Coronary artery (tissue), 2 donors: ENCODE data around the gene EIF4EBP3.
"Not testable (repeated sequence)": the region's sequence is repeated elsewhere in the genome, so short reads cannot be mapped to it uniquely, and the experiment has no call there.

Experiments used
- DNase-seq: peaks from one replicate; pipeline ENCODE4 v3.0.0-alpha.2; 2017; ENCODE audit warnings: low spot score
- H3K27ac ChIP-seq, 2 donors: fragments of 200-600 bp; sonication (generic); one replicate each; pipeline ENCODE4 v1.5.1; 2016 to 2019
- H3K4me3 ChIP-seq: fragments of 200-600 bp; sonication (generic); 2 replicates; pipeline ENCODE4 v1.5.1; 2016; ENCODE audit warnings: mild to moderate bottlenecking, moderate library complexity
- CTCF ChIP-seq: fragments of 200-600 bp; sonication (generic); IDR thresholded peaks from one replicate; pipeline ENCODE4 v1.5.1; 2019; ENCODE audit warnings: antibody characterized with exemption

Gene EIF4EBP3

GRCh38 chr5:140574165-140574564 lies 26.7 kb downstream of the EIF4EBP3 start:
- Histone ChIP-seq H3K4me3 (no peak overlapping the region), H3K27ac (peak overlapping the region in 1 of 2 donors; percentile 33)
- no peak for DNase-seq
- no peak for TF ChIP-seq CTCF

- Histone ChIP-seq H3K27ac (no peak overlapping the region), H3K4me3 (no peak overlapping the region)
- DNase-seq: no peak
- no peak for TF ChIP-seq CTCF
Observed at GRCh38 chr5:140575309-140575708, 27.8 kb downstream of the EIF4EBP3 start.

DNA sequence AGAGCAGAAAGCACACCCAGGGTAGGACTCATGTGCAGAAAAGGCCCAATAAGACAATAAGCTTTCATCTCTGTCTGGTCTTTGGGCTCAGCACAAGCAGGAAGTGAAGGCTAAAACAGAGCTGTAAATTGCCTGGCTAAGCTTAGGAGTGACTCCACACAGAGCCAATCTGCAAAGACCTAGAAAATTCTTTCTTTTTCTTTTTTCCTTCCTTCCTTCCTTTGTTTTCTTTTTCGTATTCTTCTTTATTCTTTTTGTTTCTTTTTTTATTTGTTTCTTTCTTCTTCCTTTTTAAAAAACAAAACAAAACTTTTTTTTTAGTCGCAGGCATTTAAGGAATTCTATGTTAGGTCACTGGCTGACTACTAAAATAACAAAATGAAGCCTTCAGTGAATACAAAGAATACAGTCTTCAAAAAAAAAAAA lies 29.3 kb downstream of the EIF4EBP3 start:
- H3K27ac ChIP-seq: peak overlapping the region in 1 of 2 donors; percentile 45
- no peak overlapping the region for H3K4me3 ChIP-seq
- TF ChIP-seq CTCF: no peak
- DNase-seq: no peak

GRCh38 chr5:140579188-140579747 lies 31.8 kb downstream of the EIF4EBP3 start:
- not testable (repeated sequence) for H3K27ac ChIP-seq, H3K4me3 ChIP-seq, DNase-seq

DNA sequence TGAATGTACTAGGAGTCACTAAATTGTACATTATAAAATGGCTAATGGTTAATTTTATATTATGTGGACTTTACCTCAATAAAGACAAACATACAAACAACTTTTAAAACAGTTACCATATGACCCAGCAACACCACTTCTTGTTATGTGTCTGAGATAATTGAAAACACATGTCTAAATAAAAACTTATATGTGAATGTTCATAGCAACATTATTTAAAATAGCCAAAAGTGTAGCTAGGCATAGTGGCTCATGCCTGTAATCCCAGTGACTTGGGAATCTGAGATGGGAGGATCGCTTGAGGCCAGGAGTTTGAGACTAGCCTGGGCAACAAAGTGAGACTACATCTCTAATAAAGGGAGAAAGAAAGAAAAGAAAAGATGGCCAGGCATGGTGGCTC lies 40.0 kb downstream of the EIF4EBP3 start:
- TF ChIP-seq CTCF: no peak
- Histone ChIP-seq H3K4me3 (no peak overlapping the region), H3K27ac (no peak overlapping the region)
- no peak for DNase-seq

DNA sequence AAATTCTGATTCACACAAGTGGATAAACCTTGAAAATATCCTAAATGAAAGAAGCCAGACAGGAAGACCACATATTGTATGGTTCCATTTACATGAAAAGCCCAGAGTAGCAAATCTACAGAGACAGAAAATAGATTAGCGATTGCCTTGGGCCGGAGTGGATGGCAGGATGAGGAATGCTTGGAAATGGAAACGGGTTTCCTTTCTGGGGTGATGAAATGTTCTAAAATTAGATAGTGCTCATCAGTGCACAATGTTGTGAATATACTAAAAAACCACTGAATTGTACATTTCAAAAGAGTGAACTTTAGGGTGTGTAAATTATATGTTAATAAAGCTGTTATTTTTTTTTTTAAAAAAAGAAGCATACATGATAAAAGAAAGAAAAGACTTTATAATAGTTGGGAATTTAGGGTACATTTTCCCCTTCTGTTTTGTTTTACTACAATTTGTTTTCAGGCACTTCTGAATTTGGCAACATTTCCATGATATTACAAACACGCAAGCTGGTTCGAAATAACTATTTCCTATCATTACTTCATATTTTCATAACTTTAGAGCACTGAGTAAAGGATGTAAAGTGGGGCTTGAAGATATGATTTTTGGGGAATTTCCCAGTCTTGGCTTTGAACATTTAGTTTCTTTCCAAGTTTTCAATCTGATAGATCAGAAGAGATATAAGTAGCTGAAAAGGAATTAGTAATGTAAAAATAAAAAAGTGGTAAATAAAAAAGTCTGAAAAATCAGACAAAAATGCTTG lies 41.0 kb downstream of the EIF4EBP3 start:
- TF ChIP-seq CTCF: no peak
- H3K27ac ChIP-seq: peak overlapping the region in 1 of 2 donors; percentile 40
- no peak for DNase-seq
- H3K4me3 ChIP-seq: no peak overlapping the region

- DNase-seq: no peak
- H3K4me3 ChIP-seq: peak overlapping the region; percentile 33
- no peak for TF ChIP-seq CTCF
- peak overlapping the region in 1 of 2 donors; percentile 72 for H3K27ac ChIP-seq
Observed at GRCh38 chr5:140590861-140591260, 43.4 kb downstream of the EIF4EBP3 start.
